ENCODE measurements around the gene AP2A2.

Gene AP2A2

DNA sequence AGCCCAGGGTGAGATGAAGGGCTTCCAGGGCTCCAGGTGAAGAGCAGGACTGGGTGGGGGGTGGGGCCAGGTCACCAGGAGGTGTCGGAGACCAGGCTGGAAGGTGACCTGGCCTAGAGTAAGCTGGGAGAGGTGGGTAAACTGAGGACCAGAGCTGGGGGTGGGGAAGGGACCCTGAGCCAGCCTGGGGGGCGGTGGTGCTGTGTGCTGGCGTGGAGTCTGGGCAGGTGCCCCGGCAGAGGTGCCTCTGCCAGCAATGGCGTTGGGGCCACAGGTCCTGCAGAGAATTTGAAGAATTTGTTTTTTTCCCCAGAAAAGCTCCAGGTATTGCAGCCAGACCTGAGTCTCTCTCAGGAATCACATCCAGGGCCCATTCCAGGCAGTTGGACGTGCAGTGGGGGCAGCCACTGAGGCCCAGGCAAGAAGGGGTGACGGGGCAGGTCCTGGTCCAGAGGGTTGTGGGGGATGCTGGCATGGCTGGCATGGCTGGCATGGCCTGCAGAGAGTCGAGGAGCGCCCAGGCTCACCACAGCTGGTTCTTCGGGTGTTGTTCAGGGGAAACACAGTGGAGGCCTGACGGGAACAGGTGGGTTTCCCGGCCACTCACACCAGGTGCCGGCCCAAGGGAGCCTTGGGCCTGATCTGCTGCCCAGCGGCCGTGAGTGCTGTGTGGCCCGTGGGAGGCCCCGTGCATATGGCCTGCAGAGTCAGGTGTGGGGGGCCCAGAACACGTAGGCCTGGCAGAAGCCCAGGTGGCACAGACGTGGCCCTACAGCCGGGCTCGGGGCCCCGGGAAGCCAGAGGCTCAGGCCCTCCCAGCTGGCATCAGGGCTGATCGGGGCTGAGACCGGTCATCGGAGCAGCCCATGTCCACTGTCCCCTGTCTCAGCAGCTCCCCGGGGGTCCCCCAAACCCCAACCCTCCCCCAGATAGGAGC lies 117.2 kb downstream of the AP2A2 start:
- DNase-seq (ENCODE audit: low spot score): no peak

DNA sequence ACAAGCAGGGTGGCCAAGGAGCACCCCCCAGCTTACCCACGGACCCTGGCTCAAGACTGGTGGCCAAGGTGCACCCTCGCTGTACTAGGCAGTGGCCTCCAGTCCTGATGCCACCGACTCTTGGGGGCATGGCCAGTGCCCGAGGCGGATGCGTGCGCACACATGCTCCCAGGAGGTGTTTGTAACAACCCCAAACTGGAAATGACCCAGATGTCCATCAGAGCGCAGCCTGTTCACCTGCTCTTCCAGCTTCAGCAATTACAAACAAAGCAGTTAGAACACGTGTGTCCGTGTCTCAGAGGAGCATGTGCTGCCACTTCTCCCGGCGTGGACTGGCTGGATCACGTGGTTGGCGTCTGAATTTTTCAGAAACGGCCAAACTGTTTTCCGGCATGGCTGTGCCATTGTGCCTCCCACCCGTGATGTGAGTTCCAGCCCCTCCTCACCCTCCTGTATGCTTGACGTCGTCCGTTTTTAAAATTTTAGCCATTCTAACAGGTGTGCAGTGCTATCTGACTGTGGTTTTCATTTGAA lies 118.0 kb downstream of the AP2A2 start:
- peak; percentile 47 for DNase-seq (ENCODE audit: low spot score)

DNA sequence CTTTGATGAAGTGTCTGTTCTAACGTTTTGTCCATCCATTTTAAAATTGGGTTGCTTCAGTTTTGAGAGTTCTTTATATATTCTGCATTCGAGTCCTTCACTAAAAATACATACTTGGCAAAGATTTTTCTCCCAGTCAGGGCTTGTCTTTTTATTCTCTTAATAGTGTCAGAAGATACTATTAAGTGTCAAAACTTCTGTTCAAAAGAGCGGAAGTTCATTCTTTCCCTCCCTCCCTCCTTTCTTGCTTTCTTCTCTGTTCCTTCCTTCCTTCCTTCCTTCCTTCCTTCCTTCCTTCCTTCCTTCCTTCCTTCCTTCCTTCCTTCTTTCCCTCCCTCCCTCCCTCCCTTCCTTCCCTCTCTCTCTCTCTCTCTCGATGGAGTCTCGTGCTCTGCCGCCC lies 118.5 kb downstream of the AP2A2 start:
- DNase-seq (ENCODE audit: low spot score): no peak

DNA sequence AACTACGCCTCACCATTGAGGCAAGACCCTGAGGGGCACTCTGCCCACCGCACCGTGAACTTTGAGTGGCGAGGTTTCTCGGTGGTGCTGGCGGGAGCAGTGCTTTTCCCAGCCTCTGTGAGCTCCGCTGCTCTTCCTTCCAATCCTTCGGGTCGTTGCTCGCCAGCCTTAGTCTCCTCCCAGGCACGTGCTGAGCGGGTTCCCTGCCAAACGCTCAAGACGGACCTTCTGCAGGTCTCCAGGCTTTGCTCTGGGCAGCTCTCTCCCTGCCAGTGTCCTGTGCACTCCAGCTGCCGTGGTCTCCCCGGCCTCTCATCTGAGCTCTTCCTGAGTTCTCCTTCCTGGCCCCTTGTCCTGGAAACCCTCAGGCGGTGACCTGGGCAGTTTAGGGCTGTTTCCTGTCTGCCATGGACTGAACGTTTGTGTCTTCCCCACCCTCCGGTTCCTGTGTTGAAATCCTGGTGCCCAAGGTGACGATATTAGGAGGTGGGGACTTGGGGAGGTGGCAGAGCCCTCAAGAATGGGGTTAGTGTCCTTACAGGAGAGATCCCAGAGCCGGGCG lies 122.0 kb downstream of the AP2A2 start:
- DNase-seq (ENCODE audit: low spot score): no peak

DNA sequence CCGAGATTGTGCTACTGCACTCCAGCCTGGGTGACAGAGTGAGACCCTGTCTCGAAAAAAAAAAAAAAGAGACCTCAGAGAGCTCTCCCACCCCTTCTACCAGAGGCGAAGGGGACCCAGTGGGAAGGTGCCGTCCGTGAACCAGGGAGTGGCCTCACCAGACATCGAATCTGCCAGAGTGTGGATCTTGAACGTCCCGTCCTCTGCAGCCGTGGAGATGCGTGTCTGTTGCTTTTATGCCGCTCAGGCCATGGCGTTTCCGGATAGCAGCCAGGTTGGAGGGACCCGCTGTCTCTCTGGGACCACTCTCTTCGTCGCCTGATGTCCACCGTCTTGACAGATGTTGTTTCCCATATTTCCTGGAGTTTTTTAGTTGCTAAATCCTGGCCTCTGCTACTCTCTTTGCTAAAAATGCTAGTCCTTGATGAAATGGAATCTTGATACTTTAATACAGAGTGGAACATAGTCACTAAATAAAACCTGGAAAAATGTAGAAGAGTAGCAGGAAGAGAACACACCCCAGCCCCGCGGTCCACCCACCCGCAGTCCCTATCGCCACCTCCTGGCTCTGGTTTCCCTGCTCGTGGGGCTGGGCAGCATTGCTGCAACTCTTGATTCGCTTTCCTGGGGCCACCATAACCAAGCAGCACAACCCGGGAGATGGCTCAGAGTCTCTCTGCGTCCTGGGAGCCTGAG lies 122.9 kb downstream of the AP2A2 start:
- no peak for DNase-seq (ENCODE audit: low spot score)

DNA sequence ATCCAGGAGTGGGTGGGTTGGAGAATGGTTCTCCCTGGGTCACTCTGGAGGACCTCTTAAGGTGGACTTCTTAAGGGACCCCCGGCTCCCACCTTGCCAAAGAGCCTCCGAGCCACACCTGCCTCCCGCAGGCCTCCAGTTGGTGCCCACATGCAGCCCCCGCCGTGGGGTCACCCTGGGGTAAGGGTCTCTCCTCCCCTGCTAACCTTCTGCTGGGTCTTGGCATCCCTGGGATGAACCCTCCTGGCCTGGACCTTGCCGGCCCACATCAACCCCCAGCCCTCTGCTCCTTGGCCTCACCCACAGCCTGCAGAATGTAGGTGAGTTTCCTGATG lies 123.4 kb downstream of the AP2A2 start:
- DNase-seq (ENCODE audit: low spot score): no peak

DNA sequence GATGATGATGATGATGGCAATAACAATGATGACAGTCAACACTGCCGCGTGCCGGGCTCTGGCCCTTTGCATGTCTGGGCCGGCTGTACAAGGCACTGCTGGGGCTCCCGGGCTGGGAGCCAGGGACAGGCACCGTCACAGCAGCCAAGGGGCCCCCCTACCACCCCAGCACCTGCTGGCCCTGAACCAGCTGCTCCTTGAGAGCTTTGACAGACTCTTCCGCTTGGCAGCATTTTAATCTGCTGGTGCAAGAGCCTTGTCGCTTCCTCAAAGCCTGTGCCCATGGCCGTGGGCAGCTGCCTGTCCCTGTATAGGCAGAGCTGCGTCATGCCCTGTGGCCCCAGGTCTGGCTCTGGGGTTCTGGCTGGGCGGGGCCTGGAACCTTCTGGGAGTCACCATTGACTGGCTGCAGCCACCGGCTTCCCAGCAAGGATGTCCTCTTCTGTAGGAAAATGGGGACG lies 123.8 kb downstream of the AP2A2 start:
- no peak for DNase-seq (ENCODE audit: low spot score)

DNA sequence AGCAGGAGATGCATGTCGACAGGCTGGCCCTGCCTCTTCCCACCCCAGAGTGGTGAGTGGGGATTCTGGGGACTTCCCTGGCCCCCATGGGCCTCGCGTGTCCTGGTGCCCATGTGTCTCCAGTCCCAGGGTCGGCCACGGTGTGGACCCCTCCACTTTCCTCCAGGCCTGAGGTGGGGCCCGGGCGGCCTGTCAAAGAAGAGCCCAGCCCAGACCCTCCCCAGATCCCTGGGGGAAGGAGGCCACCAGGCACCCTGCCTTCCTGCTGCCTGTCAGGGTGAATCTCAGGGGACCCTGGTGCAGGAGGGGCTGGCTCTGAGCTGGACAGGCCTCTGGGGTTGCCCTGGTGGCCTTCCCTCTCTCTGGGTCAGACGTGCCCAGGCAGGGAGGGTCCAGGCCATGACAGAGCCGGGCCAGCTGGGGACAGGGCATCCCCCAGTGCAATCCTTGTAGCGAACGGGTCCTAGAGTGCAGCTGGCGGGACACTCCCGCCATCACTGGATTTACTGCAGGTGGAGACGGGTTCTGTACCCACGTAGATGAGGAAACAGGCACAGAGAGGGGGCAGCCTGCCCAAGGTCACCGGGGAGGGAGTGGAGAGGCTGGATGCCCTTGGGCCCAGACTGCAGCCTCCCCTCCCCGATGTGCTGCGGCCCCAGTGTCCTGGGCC lies 124.4 kb downstream of the AP2A2 start:
- DNase-seq (ENCODE audit: low spot score): no peak

DNA sequence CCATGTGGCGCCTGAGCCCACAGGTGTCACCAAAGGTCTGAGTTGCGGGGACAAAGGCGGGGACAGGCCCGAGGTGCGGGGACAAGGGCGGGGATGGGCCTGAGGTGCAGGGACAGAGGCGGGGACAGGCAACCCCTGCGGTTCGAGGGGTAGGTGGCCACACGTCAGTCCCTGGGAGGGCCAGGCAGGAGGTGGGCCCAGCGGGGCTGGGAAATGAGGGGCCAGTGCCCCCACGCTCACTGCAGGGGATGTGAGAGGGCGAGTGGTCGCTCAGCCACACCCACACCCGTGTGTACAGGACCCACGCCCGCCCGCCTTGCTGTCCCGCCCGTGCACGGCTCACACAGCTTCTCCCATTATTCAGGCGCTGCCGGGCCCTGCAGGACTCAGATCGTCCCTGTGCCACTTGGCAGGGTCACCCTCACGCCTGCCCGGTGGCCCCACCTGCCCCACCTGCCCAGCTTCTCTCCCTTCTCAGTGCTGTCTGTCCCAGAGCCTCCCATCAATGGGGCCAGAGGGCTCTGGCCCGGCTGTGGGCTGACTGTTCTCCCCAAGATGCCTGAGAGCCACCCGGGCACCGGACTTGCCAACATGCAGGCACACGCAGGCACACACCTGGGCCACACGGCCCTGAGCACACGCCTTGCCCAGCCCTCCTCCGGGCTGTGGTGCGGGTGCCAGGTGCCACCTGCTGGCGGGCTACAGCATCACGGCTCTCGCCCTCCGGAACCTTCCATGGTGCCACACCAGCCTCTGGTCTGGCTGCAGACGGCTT lies 125.1 kb downstream of the AP2A2 start:
- peak; percentile 82 for DNase-seq (ENCODE audit: low spot score)

DNA sequence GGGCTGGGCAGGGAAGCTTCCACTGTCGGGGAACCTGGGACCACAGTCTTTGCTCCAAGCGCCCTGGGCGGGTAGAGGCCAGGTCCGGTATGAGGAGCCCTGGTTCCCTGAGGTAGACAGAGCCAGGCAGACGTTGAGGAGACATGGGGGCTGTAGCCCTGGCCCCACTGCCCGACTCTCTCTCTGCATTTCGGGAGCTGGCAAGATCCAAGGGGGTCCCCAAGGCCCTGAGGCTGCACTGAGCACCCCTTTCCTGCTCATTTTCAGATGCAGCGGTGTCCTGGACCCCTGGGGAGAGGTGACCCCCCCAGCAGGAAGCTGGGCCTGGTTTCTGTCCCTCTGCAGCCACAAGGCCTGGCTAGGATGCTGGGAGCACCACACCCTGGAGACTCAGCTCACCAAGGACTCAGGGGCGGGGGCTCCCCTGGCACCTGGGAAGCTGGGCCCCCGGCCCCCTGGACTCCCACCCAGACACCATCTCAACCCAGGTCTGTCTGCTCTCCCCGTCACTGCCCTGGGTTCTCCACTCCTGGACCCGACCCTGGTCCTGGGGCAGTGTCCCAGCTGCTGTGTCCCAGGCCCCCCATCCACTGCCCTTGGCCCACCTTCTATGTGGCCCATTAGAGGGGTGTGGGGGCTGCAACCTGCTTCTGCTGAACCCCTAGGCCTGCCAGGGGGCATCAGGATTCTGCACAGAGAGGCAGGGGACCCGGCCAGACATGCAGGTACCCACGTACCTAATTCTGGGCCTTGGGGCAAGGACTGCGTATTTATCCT lies 125.9 kb downstream of the AP2A2 start:
- DNase-seq (ENCODE audit: low spot score): no peak

DNA sequence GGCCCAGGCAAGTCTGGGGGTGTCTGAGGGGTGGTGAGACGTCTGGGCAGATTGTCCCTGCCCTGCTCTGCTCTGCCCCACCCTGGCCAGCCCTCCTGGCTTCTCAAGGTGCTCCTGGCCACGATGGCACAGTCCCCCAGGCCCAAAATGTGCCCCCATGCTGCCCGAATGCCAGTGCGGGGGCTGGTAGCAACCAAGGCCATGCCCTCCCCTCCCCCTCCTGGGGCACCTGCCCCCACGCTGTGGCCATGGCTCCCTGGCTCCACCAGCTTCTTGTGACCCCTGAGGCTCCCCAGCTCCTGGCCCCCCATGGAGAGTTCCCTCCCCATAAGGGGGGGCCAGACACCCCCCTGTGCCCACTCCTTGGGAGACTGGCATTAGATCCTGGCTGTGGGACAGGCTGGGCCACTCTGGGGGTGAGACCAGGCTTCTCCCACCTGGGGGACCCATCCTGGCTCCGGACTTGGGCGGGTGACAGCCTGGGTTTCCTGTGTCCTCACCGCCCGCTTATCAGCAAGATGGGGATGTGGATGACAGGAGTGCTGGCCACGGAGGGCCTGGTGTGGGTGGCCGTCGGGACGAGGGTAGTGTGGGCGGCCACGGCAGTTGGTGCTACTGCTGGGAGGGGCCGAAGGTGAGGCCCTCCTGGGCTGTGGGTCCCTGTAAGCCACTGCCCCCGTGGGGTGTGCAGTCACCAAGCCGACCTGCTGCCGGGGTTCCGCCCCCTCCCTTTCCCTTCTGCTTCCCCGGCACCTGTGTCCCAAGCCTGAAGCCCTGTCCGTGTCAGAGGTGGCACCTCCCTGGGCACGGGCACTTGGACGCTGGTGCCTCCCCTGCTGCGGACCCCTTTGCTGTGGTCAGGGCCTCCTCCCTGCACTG lies 126.7 kb downstream of the AP2A2 start:
- no peak for DNase-seq (ENCODE audit: low spot score)

DNA sequence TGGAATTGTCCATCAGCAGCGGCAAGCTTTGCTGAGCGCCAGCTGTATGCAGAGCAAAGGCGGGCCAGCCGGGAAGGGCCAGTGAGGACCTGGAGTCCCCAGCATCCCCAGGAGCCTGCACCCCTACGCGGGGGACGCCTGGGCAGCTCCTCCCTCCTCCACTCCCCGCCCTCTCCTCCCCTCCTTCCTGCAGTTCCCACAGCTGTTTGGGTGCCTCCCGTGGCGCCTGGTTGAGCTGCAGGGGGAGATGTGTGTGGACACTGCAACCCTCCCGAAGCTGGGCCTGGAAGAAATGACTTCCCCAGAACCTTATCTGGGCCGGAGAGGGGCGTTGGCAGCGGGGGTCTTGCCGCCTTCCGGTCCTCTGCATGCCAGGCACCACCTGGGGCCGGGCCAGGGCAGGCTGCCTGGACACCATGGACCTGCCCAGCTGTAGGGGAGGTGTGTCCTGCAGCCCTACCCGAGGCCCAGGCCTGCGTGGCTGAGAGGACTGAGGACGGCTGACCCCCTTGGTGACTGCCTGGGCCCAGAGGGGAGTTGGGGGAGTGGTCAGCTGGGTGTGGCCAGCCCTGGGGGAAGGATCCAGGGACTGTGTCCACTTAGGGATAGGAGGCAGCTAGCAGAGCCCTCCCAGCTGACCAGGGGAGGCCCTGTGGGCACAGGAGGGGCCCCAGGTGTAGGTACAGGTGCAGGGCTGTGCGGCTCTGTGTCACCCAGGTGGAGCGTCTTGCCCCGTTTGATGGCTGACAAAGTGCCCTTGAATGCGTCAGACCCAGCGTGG lies 127.6 kb downstream of the AP2A2 start:
- DNase-seq (ENCODE audit: low spot score): no peak

DNA sequence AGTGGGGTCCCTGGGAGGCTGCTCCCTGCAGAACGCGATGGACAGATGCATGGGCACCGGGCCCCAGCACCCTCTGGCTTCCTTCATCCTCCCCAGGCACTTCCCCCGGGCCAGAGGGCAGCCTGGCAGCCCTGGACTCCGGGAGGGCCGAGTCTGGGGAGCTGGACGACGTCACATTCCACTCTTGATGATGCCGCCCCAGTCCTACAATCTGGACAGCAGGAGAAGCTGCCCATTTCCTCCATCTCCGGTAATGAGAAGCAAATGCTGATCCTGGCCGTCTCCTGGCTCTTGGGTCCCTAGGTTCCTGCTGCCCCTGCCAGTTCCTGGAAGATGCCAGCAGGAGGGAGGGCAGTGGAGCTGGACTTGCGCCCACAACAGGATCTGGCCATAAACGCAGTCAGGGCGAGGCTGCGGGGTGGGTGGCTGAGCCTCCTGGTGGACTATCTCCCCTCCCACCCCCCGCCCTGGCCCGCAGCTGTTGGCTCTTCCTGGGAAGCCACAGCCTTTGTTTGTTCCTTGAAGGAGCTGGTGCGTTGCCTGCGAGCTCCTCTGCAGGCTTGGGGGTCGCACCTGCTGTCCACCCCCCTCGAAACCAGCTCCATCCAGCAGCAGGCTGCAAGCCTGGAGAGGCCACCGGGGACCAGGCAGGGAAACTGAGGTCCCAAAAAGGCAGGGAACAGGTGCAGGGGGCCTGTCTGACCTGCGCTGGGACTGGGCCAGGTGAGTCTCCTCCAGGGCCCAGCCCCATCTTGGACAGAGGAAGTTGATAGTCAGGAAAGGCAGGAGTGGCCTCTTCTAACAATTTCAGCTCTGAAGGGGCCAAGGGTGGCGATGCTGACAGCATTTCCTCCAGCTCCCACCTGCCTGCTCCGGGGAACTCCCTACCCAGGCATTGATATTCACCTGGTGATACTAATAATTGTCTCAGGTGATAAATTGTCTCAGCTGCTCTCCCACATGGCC lies 128.8 kb downstream of the AP2A2 start:
- no peak for DNase-seq (ENCODE audit: low spot score)

DNA sequence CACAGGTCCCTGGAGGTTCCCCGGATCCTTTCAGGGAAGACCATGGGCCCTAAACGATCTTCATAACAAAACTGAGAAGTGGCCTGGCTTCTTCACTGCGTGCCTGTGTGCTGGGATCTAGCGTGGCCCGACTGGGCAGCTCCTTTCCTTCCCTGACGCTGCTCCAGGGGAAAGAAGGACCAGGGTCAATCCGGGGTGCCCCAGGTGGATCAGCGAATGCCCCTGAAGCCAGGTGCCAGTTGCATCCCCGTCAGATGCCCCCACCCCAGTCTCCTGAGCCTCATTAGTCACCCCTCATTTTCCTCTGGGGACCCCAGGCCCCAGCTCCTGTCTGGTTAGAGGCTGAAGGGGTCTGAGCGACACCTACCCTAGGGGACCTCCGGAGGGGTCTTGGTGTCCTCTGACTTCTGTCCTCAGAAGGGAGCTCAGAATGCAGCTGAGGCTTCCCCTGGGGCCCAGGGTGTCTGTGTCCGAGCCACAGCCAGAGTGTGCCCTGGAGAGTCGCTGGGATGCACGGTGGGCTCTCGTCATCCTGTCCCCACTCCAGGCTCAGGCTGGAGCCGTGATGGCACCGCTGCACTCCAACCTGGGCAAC lies 129.5 kb downstream of the AP2A2 start:
- DNase-seq (ENCODE audit: low spot score): no peak

DNA sequence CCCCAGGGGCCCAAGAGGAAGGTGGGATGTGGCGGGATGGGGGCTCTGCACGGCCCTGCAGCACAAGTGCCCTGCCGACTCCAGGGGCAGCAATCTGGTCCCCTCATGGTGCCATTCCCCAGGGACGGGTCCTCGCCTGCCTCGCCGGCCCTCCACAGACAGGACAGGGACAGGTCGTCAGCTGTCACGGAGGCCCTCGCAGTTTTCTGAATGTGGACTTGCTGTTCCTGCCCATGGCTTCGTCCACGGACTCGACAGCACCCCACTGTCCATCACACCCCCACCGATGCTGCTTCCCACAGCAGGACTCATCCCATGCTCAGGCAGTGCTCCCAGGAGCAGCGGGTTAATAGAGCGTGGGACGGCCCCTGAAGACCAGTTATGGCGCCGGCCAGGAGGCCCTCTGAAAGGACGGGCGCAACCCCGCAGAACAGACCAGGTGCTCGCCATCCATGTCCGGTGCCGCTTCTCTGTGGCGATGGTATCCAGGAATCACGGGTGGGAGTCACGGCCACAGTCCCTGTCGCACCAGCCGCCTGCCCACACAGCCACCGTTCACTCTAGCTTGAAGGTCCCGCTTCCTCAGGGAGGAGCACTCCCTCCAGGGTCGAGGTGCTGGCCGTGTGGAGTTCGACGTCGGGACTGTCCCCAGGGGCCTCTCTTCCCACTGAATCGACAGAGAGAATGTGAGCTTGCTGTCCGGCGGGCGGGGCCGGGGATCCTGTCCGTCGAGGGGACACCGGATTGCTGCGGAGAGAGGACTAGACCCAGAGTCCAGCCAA lies 130.5 kb downstream of the AP2A2 start:
- no peak for DNase-seq (ENCODE audit: low spot score)

DNA sequence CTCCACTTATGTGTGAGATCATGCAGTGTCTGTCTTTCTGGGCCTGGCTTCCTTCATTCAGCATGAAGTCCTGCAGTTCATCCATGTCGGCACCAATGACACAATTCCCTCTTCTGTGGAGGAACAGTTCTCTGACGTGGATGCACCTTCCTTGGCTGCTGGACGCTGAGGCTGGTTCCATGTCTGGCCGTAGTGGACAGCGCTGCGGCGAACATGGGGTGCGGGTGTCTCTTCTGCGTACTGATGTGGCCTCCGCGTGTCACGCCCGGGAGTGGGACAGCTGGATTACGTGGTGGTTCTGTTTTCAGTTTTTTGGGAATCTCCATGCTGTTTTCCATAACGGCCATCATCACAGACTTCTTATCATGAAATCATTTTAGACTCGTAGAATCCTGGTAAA lies 132.1 kb downstream of the AP2A2 start:
- no peak for DNase-seq (ENCODE audit: low spot score)
